Osteoblast (primary cell): ENCODE measurements around the gene COPS6. TPM values are rescaled to one million over a fixed set of nuclear protein-coding genes. Genes with fewer than 3 reads are reported as not detected.

Experiments used
- DNase-seq: peaks from one replicate; pipeline ENCODE4 v3.0.0; 2011; ENCODE audit warnings: low spot score, mixed read lengths; ENCODE audit not compliant: insufficient read length; ENCODE audit errors: missing footprints
- H2AFZ ChIP-seq: 2 replicates; pipeline ENCODE4 v1.6.0; 2011; ENCODE audit warnings: mild to moderate bottlenecking, low read length
- H3K27ac ChIP-seq: 2 replicates; pipeline ENCODE4 v1.5.1; 2011; ENCODE audit warnings: mild to moderate bottlenecking, low read depth, low read length, moderate library complexity
- H3K27me3 ChIP-seq: 2 replicates; pipeline ENCODE4 v1.6.0; 2012; ENCODE audit warnings: mild to moderate bottlenecking, control low read depth, inconsistent platforms, low read length, moderate library complexity; ENCODE audit not compliant: insufficient read depth
- H3K36me3 ChIP-seq: 2 replicates; pipeline ENCODE4 v1.5.1; 2011; ENCODE audit warnings: mild to moderate bottlenecking, low read length, control low read depth, moderate library complexity; ENCODE audit not compliant: insufficient read depth
- H3K4me1 ChIP-seq: 2 replicates; pipeline ENCODE4 v1.5.1; 2011; ENCODE audit warnings: mild to moderate bottlenecking, low read length, control low read depth, moderate library complexity; ENCODE audit not compliant: insufficient read depth
- H3K4me2 ChIP-seq: 2 replicates; pipeline ENCODE4 v1.6.0; 2011; ENCODE audit warnings: mild to moderate bottlenecking, low read length; ENCODE audit not compliant: insufficient read depth
- H3K4me3 ChIP-seq: fragments of 200-600 bp; sonication (generic); 3 replicates; pipeline ENCODE4 v1.5.1; 2012; ENCODE audit warnings: mild to moderate bottlenecking, low read length, inconsistent platforms; ENCODE audit not compliant: insufficient read depth
- H3K79me2 ChIP-seq: 2 replicates; pipeline ENCODE4 v1.6.0; 2012; ENCODE audit warnings: mild to moderate bottlenecking, low read length, control low read depth, inconsistent platforms; ENCODE audit not compliant: insufficient read depth
- H3K9me3 ChIP-seq: 2 replicates; pipeline ENCODE4 v1.5.1; 2011; ENCODE audit warnings: low read depth, low read length, control low read depth
- H4K20me1 ChIP-seq: 2 replicates; pipeline ENCODE4 v1.6.0; 2012; ENCODE audit warnings: mild to moderate bottlenecking, low read length, control low read depth; ENCODE audit not compliant: insufficient read depth
- total RNA-seq: library from RNA; depleted of rRNA; stranded (reverse); fragments of >200 nt; gene quantifications from 2 replicates; pipeline ENCODE4 v1.2.3, GENCODE V29; 2012
- TF ChIP-seq, protein P1 (sequence below): IDR thresholded peaks from 2 replicates; pipeline ENCODE4 v1.5.1; 2011; ENCODE audit warnings: mild to moderate bottlenecking, low read depth, low read length, moderate library complexity; ENCODE audit errors: extremely low read depth

COPS6 gene
- total RNA-seq, 1 donor = 45.6 TPM

DNA sequence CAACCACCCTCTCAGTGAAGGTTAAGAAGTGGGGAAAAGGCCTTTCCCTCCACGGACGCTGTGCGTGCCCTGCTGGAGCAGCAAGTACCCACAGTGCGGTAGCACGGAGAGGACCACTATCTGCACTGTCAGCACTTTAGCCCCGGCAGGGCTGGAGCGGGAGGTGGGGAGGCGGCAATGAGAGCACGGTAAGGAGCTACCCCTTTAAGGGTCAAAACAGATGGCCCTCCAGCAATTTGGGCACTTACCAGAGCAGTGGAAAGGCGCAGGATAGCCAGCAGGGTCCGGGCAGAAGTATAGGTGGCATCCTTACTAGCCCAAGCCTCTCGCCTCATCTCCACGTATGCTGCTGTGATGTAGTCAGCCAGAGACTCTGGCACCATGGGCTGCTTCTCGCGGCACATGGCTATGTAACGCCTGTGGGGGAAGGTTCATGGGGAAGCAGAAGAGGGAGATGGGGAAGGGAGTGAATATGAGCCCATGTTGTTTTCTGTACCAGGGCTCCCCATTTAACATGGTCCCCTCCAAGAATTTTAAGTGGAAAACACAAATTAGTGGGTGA, 5.2 kb downstream of the COPS6 start:
- Histone ChIP-seq H3K79me2 (peaks cover 55% of the 10 kb centered on the region), H3K27ac (no peak overlapping the region), H3K4me1 (peaks cover 14% of the 10 kb centered on the region), H4K20me1 (peaks cover 7% of the 10 kb centered on the region), H3K27me3 (no peaks in the 10 kb centered on the region), H3K36me3 (peaks cover 86% of the 10 kb centered on the region), H2AFZ (no peak overlapping the region), H3K9me3 (no peaks in the 10 kb centered on the region), H3K4me3 (no peak overlapping the region), H3K4me2 (no peak overlapping the region)
- TF ChIP-seq, protein P1, sequence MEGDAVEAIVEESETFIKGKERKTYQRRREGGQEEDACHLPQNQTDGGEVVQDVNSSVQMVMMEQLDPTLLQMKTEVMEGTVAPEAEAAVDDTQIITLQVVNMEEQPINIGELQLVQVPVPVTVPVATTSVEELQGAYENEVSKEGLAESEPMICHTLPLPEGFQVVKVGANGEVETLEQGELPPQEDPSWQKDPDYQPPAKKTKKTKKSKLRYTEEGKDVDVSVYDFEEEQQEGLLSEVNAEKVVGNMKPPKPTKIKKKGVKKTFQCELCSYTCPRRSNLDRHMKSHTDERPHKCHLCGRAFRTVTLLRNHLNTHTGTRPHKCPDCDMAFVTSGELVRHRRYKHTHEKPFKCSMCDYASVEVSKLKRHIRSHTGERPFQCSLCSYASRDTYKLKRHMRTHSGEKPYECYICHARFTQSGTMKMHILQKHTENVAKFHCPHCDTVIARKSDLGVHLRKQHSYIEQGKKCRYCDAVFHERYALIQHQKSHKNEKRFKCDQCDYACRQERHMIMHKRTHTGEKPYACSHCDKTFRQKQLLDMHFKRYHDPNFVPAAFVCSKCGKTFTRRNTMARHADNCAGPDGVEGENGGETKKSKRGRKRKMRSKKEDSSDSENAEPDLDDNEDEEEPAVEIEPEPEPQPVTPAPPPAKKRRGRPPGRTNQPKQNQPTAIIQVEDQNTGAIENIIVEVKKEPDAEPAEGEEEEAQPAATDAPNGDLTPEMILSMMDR = no peak
- DNase-seq = no peak

DNA sequence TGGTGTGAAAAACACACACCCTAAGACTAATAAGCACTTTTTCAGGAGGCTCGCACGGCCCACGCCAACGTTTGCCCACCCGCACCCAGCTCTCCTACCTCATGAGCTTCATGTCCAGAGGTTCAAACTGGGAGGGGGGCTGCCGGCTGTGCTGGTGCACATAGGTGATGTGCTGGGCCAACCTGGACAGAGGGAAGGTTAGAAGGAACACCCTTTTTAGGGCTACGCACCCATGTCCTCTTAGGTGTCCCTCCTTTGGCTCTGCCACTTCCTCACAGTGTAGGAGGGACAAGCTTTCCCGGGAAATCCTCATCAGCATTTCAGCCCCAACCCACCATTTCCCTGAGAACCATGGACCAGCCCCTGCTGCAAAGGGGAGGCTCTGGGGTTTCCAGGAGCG, 6.5 kb downstream of the COPS6 start:
- no peak overlapping the region for H3K4me2 ChIP-seq
- no peak overlapping the region for H3K27ac ChIP-seq
- H3K79me2 ChIP-seq = peaks cover 62% of the 10 kb centered on the region
- H3K4me3 ChIP-seq = no peak overlapping the region
- no peak for DNase-seq
- H3K4me1 ChIP-seq = peaks cover 13% of the 10 kb centered on the region
- H2AFZ ChIP-seq = no peak overlapping the region
- H3K9me3 ChIP-seq = no peaks in the 10 kb centered on the region
- peaks cover 94% of the 10 kb centered on the region for H3K36me3 ChIP-seq
- H3K27me3 ChIP-seq = no peaks in the 10 kb centered on the region
- TF ChIP-seq, protein P1 = no peak
- peaks cover 7% of the 10 kb centered on the region for H4K20me1 ChIP-seq

DNA sequence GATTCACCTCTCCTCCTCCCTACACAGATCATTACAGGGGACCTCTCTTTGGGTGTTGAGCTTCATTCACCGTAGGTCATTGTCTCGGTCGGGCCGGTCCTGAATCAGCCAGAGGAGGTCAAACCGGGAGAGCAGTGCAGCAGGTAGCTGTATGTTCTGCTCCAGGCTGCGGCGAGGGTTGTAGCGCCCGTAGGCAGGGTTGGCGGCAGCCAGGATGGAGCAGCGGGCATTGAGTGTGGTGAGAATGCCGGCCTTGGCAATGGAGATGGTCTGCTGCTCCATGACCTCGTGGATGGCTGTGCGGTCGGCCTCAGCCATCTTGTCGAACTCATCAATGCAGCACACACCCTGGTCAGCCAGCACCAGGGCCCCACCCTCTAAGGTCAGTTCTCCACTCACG, 6.9 kb downstream of the COPS6 start:
- no peaks in the 10 kb centered on the region for H3K27me3 ChIP-seq
- H3K79me2 ChIP-seq = peaks cover 59% of the 10 kb centered on the region
- no peak overlapping the region for H3K27ac ChIP-seq
- H3K4me3 ChIP-seq = no peak overlapping the region
- H3K36me3 ChIP-seq = peaks cover 89% of the 10 kb centered on the region
- TF ChIP-seq, protein P1 = no peak
- H2AFZ ChIP-seq = no peak overlapping the region
- H3K4me2 ChIP-seq = no peak overlapping the region
- H4K20me1 ChIP-seq = peaks cover 7% of the 10 kb centered on the region
- H3K4me1 ChIP-seq = peaks cover 9% of the 10 kb centered on the region
- DNase-seq = no peak
- H3K9me3 ChIP-seq = no peaks in the 10 kb centered on the region

DNA sequence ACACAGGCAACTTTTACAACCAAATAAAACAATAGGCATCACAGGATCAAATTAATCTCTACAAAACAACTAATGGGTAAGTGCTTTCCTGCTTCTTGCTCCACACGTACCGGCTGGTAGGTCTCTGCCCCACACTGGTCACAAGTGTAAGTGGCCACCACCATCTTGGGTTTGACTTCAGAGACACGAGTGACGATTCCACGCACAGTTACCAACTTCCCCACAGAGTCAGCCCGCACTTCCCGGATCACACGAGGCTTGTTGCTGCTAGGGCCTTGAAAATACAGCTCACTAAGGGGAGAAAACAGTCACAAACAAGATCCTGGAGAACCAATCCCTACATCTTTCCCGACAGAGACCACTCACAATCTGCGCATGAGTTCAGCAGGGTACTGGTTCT, 10.1 kb downstream of the COPS6 start:
- no peak overlapping the region for H3K27ac ChIP-seq
- no peak for DNase-seq
- TF ChIP-seq, protein P1 = no peak
- H3K36me3 ChIP-seq = peaks cover 58% of the 10 kb centered on the region
- peaks cover 25% of the 10 kb centered on the region for H3K4me1 ChIP-seq
- H2AFZ ChIP-seq = no peak overlapping the region
- H3K9me3 ChIP-seq = no peaks in the 10 kb centered on the region
- no peak overlapping the region for H3K4me3 ChIP-seq
- peaks cover 1% of the 10 kb centered on the region for H4K20me1 ChIP-seq
- H3K4me2 ChIP-seq = peak overlapping the region; percentile 97
- H3K27me3 ChIP-seq = no peaks in the 10 kb centered on the region
- H3K79me2 ChIP-seq = peaks cover 49% of the 10 kb centered on the region
